Thoracic aorta (tissue), 2 donors: ENCODE data around the gene ZNF18. TPM values are rescaled to one million over a fixed set of nuclear protein-coding genes. Genes with fewer than 3 reads are reported as not detected.

Source experiments
- ATAC-seq: fragments of 150-250 bp; one replicate; pipeline ENCODE4 v1.8.0; 2017; ENCODE audit warnings: low read depth; ENCODE audit not compliant: insufficient number of reproducible peaks, low FRiP score
- DNase-seq: peaks from one replicate; pipeline ENCODE4 v3.0.0-alpha.2; 2020; ENCODE audit warnings: low spot score
- H3K27ac ChIP-seq, 2 donors: fragments of 200-600 bp; sonication (generic); 1 replicate in 1 of 2; 2 replicates in 1 of 2; pipeline ENCODE4 v1.5.1; 2016; ENCODE audit warnings: mild to moderate bottlenecking in 2 of 2, moderate library complexity in 2 of 2
- H3K27me3 ChIP-seq: fragments of 200-600 bp; sonication (generic); replicated peaks from 2 replicates; pipeline ENCODE4 v1.6.0; 2016; ENCODE audit warnings: mild to moderate bottlenecking; ENCODE audit not compliant: insufficient read depth
- H3K36me3 ChIP-seq: fragments of 200-600 bp; sonication (generic); one replicate; pipeline ENCODE4 v1.5.1; 2016
- H3K4me1 ChIP-seq, 2 donors: fragments of 200-600 bp; sonication (generic); 1 replicate in 1 of 2; 2 replicates in 1 of 2; pipeline versions ENCODE4 v1.5.1 to v1.6.0; 2016; ENCODE audit warnings: low read depth in 2 of 2, mild to moderate bottlenecking in 1 of 2; ENCODE audit not compliant: control insufficient read depth in 1 of 2
- H3K4me3 ChIP-seq: fragments of 200-600 bp; sonication (generic); 2 replicates; pipeline ENCODE4 v1.5.1; 2016; ENCODE audit warnings: mild to moderate bottlenecking
- H3K9me3 ChIP-seq: fragments of 200-600 bp; sonication (generic); 2 replicates; pipeline ENCODE4 v1.5.1; 2016
- total RNA-seq, 2 donors: library from RNA; depleted of rRNA; stranded (reverse); fragments of >200 nt; gene quantifications; one replicate each; pipeline versions ENCODE4 v1.1.0 to v1.2.3, GENCODE V29; 2016
- TF ChIP-seq, protein P1 (sequence below): fragments of 200-600 bp; sonication (generic); IDR thresholded peaks from one replicate; pipeline ENCODE4 v1.5.1; 2019; ENCODE audit warnings: antibody characterized with exemption

Gene ZNF18
- total RNA-seq, 2 donors from 2014 or later, result 4.7 to 15.1 TPM

DNA sequence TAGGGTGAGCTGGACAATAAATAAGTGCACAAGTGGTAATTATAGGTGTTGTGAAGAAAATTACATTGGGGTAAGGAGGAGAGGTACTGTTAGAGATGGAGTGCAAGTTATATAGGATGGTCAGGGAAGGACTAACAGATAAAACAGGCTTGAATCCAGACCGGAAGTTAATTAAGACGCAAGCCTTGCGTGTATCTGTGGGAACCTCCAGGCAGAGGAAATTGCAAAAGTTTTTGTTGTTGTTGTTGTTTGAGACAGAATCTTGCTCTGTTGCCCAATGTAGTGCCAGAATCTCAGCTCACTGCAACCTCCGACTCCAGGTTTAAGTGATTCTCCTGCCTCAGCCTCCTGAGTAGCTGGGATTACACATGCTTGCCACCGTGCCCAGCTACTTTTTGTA is 2.4 kb upstream of the ZNF18 start:
- no peaks in the 10 kb centered on the region for H3K9me3 ChIP-seq
- no peak overlapping the region for H3K27ac ChIP-seq
- no peaks in the 10 kb centered on the region for H3K36me3 ChIP-seq
- H3K27me3 ChIP-seq, result no peaks in the 10 kb centered on the region
- peaks cover 0 to 6% of the 10 kb centered on the region in 2 donors for H3K4me1 ChIP-seq
- no peak overlapping the region for H3K4me3 ChIP-seq
- ATAC-seq (no peak), DNase-seq (no peak)
- TF ChIP-seq, protein P1, sequence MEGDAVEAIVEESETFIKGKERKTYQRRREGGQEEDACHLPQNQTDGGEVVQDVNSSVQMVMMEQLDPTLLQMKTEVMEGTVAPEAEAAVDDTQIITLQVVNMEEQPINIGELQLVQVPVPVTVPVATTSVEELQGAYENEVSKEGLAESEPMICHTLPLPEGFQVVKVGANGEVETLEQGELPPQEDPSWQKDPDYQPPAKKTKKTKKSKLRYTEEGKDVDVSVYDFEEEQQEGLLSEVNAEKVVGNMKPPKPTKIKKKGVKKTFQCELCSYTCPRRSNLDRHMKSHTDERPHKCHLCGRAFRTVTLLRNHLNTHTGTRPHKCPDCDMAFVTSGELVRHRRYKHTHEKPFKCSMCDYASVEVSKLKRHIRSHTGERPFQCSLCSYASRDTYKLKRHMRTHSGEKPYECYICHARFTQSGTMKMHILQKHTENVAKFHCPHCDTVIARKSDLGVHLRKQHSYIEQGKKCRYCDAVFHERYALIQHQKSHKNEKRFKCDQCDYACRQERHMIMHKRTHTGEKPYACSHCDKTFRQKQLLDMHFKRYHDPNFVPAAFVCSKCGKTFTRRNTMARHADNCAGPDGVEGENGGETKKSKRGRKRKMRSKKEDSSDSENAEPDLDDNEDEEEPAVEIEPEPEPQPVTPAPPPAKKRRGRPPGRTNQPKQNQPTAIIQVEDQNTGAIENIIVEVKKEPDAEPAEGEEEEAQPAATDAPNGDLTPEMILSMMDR, result no peak

DNA sequence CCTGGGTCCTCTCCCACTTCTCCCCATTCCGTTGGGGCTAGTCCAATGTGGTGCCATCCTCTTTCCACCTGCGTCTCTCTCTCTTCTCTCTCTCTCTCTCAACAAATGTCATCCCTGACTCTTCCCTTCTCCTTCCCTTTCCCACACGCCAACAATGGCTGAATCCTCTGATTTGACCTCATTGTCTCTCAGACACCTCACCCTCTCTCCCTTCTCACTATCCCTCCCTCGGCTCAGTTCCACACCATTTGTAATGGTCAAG is 628 bp upstream of the ZNF18 start:
- peak overlapping the region; percentile 74 to 93 for H3K27ac ChIP-seq
- H3K27me3 ChIP-seq, result no peaks in the 10 kb centered on the region
- H3K4me3 ChIP-seq, result peak overlapping the region; percentile 99
- ATAC-seq (no peak), DNase-seq (no peak)
- H3K9me3 ChIP-seq, result no peaks in the 10 kb centered on the region
- TF ChIP-seq, protein P1, result no peak
- peaks cover 0 to 6% of the 10 kb centered on the region in 2 donors for H3K4me1 ChIP-seq
- no peaks in the 10 kb centered on the region for H3K36me3 ChIP-seq

DNA sequence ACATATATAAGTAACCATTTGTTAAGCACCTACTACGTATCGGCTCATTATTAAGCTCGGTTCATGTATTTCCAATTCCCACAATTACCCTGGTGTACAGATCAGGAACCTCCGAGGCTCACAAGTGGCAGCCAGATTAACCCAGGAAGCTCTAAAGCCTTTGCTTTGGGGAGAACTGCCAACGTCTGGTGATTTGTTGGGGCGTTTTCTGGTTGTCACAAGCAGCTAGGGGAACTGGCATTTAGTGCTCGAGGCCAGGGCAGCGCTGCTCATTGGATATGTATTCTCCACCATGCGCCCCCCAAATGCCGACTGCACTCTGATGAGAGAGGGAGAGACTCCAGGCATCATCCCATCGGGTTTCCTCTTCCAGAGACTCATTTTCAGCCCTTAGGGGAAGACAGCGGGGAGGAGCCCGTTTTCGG is 541 bp downstream of the ZNF18 start:
- DNase-seq, result peak; percentile 12
- H3K4me3 ChIP-seq, result peak overlapping the region; percentile 99
- ATAC-seq, result no peak
- TF ChIP-seq, protein P1, result peak; percentile 29
- H3K27me3 ChIP-seq, result no peaks in the 10 kb centered on the region
- no peaks in the 10 kb centered on the region for H3K36me3 ChIP-seq
- H3K27ac ChIP-seq, result peak overlapping the region; percentile 90 to 93
- peaks cover 0 to 6% of the 10 kb centered on the region in 2 donors for H3K4me1 ChIP-seq
- no peaks in the 10 kb centered on the region for H3K9me3 ChIP-seq

DNA sequence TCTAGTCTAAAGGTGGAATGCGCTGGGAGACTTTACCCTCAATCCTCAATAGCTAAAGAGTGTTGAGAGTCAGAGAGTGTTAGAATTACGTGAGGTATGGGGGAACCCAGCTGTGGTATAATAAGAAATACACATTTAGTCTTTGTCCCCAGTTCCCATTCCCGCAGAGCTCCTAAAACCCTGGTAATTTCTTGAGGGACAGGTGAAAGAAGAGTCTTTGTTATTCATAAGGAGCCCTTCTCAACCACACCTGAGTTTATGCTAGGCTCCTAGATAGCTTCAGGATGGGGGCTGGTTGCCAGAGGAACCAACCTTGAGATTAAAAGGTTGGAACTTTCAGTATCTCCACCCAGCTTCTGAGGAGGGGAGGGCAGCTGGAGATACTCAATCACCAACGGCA is 5.8 kb downstream of the ZNF18 start:
- Histone ChIP-seq H3K4me1 (peaks cover 5 to 9% of the 10 kb centered on the region in 2 donors), H3K27ac (no peak overlapping the region), H3K4me3 (no peak overlapping the region), H3K27me3 (no peaks in the 10 kb centered on the region), H3K9me3 (no peaks in the 10 kb centered on the region), H3K36me3 (no peaks in the 10 kb centered on the region)
- ATAC-seq (no peak), DNase-seq (no peak)
- TF ChIP-seq, protein P1, result no peak

DNA sequence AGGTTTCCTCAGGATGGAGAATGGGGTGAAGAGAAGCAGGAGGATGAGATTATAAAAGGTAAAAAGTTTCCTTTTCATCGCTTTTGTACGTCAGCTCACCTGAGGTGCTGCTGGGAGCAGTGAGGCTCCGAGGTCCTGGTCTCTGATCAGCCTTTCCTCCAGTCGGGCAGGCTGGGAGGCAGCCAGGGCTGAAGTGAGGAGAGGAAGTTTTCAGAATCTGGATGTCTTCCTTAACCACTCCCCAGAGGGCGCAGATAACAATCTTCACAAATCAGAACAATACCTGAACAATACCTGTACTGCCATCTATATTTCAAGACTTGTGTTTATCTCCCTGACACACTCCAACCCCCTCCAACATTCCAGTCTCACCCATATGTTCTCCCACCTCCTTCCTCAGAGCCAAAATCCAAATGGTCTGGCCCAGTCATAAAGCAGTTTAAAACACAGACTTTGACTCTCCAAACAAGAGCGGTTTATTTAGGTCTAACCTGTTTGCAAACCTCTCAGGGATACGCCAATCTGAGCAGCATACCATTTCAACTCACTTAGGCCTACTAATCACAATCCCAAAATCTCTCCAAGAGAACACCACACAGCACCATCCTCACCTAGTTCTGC is 6.8 kb downstream of the ZNF18 start:
- DNase-seq (no peak), ATAC-seq (no peak)
- H3K36me3 ChIP-seq, result no peaks in the 10 kb centered on the region
- TF ChIP-seq, protein P1, result no peak
- H3K9me3 ChIP-seq, result no peaks in the 10 kb centered on the region
- no peaks in the 10 kb centered on the region for H3K27me3 ChIP-seq
- H3K27ac ChIP-seq, result no peak overlapping the region
- H3K4me3 ChIP-seq, result no peak overlapping the region
- peaks cover 3 to 10% of the 10 kb centered on the region in 2 donors for H3K4me1 ChIP-seq
